ENCODE data around the gene YAP1. TPM values are rescaled to one million over a fixed set of nuclear protein-coding genes. Genes with fewer than 3 reads are reported as not detected.

Gene YAP1
- total RNA-seq (100 to 1,000 TPM; 110 to 144 TPM), polyA plus RNA-seq (ENCODE audit: insufficient read depth, low read depth, low replicate concordance) (44.2 TPM)
- long read RNA-seq, donor 1, full-length matches to known transcripts: 17 of 23 reads
- long read RNA-seq, donor 1, partial matches to known transcripts: 6 of 23 reads
- long read RNA-seq, donor 1, other reads (novel, unspliced or antisense): 0 of 23 reads
- long read RNA-seq, donor 2, full-length matches to known transcripts: 8 of 15 reads
- long read RNA-seq, donor 2, partial matches to known transcripts: 7 of 15 reads
- long read RNA-seq, donor 2, other reads (novel, unspliced or antisense): 0 of 15 reads

DNA sequence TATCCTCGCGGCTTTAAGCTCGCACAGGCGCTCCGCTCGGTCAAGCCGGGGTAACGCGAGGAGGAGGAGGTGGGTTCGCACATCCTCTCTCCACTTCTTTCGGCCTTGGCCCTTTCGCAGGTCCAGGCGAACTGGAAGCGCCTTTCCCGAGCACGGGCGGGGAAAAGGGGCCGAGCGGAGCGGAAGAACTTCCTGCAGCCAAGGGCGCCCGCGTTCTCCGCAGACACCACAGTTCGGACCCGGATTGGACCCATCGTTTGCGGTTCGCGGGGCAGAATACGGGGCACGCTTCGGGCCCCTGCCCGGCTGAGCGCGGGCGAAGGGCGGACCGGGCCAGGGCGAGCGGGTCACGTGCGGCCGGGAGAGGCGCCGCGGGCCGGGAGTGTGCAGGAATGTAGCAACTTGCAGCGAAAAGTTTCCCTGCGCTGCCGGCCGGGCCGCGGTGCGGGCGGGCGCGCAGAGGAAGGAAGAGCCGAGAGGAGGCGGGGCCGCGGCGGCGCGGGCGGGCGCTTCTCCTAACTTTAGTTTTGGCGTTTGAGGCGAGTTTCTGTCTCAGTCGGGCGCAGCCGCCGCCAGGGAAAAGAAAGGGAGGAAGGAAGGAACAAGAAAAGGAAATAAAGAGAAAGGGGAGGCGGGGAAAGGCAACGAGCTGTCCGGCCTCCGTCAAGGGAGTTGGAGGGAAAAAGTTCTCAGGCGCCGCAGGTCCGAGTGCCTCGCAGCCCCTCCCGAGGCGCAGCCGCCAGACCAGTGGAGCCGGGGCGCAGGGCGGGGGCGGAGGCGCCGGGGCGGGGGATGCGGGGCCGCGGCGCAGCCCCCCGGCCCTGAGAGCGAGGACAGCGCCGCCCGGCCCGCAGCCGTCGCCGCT, at the start of gene YAP1:
Gene YAP1, plus strand, starts transcription at position 552 of the 865 bp plus-strand sequence. CDS start 402 bp downstream, outside the sequence.
- WGBS, 2 donors: 0 to 1% methylated on average over 37 to 104 of the region's 104 CpGs
- Histone ChIP-seq H3K27ac (peak within 1 kb of the TSS; percentile 96 to 98), H3K27me3 (no peaks in the 10 kb centered on the region), H3K9me3 (no peaks in the 10 kb centered on the region), H3K4me3 (peak within 1 kb of the TSS; percentile 78 to 94), H3K36me3 (ENCODE audit: low read depth, missing control alignments) (no peaks in the 10 kb centered on the region), H3K4me1 (peaks cover 11% of the 10 kb centered on the region)
- TF ChIP-seq, protein P1, sequence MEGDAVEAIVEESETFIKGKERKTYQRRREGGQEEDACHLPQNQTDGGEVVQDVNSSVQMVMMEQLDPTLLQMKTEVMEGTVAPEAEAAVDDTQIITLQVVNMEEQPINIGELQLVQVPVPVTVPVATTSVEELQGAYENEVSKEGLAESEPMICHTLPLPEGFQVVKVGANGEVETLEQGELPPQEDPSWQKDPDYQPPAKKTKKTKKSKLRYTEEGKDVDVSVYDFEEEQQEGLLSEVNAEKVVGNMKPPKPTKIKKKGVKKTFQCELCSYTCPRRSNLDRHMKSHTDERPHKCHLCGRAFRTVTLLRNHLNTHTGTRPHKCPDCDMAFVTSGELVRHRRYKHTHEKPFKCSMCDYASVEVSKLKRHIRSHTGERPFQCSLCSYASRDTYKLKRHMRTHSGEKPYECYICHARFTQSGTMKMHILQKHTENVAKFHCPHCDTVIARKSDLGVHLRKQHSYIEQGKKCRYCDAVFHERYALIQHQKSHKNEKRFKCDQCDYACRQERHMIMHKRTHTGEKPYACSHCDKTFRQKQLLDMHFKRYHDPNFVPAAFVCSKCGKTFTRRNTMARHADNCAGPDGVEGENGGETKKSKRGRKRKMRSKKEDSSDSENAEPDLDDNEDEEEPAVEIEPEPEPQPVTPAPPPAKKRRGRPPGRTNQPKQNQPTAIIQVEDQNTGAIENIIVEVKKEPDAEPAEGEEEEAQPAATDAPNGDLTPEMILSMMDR (IDR thresholded peaks at IDR 0.05): no peak
- no peak for TF ChIP-seq POLR2A (IDR thresholded peaks at IDR 0.05)
- intact Hi-C loops (cut with DNase I; ENCODE audit: low total_unique reads): no loop called here
- DNase-seq: peak; percentile 91

DNA sequence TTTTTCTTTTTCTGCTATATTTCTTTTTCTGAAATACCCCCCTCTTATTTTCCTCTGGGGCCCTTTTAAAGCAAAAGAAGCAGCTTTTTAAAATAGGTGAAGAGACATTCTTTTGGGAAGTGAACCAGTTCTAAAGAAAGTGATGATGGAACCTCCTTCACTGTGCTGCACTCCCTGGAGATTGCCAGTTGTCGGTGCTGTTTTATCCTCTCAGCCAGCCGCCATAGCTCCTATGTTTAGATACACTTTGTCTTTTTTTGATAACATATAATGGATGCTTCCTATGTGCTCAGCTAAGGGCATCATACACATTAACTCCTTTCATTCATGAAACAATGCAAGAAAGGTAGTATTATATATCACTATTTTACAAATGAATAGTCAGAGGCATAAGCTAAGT, 49.0 kb upstream of the YAP1 start:
- intact Hi-C loops (cut with DNase I; ENCODE audit: low total_unique reads): no loop called here
- Histone ChIP-seq H3K9me3 (no peaks in the 10 kb centered on the region), H3K36me3 (ENCODE audit: low read depth, missing control alignments) (no peaks in the 10 kb centered on the region), H3K27ac (no peak overlapping the region), H3K4me1 (no peaks in the 10 kb centered on the region), H3K27me3 (no peaks in the 10 kb centered on the region), H3K4me3 (no peak overlapping the region)
- TF ChIP-seq, protein P1 (IDR thresholded peaks at IDR 0.05): no peak
- no peak for TF ChIP-seq POLR2A (IDR thresholded peaks at IDR 0.05)
- peak; percentile 30 for DNase-seq
- WGBS, 2 donors: 63 to 68% methylated on average over 2 of the region's 2 CpGs

DNA sequence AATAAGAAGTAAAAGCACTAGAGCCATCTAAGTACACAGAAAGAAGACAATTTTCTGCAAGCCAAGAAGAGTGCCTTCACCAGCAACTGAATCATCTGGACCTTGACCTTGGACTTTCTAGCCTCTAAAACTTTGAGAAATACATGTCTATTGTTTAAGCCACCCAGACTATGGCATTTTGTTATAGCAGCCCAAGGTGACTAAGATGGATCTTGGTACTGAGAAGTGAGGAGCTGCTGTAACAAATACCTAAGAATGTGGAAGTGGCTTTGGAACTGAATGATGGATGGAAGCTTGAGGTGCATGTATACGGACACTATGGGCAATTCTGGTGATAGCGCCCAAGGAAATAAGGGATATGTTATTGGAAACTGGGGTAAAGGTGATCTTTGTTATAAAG, 48.1 kb upstream of the YAP1 start:
- TF ChIP-seq POLR2A (IDR thresholded peaks at IDR 0.05): no peak
- H3K4me1 ChIP-seq: no peaks in the 10 kb centered on the region

DNA sequence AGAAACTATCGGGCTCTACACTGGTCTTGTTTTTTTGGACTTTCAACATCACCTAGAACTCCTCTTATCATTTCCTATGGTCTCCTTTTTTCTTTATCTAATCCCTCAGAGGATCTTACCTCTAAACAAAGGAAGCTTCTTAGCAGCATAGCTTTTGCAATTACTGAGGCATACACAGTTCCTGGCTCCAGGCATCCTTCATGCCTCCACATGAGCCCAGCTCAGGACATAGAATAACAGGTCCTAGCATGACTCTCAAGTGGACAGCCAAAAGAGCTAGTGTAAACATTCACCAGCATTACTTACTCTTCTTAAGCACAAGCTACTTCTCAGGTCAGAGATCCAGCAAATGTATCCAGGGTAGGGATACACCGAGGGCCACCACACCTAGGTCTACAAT, 45.9 kb upstream of the YAP1 start:
- 89 to 94% methylated on average over 2 of the region's 2 CpGs for WGBS, 2 donors
- no peaks in the 10 kb centered on the region for H3K9me3 ChIP-seq
- DNase-seq: no peak
- no peak overlapping the region for H3K4me3 ChIP-seq
- no peaks in the 10 kb centered on the region for H3K27me3 ChIP-seq
- H3K27ac ChIP-seq: no peak overlapping the region
- H3K4me1 ChIP-seq: no peaks in the 10 kb centered on the region
- TF ChIP-seq POLR2A (IDR thresholded peaks at IDR 0.05): no peak
- TF ChIP-seq, protein P1 (IDR thresholded peaks at IDR 0.05): no peak
- no peaks in the 10 kb centered on the region for H3K36me3 ChIP-seq (ENCODE audit: low read depth, missing control alignments)
- intact Hi-C loops (cut with DNase I; ENCODE audit: low total_unique reads): no loop called here

More for the DNA sequence above, 48.1 kb upstream of the YAP1 start:
- no peaks in the 10 kb centered on the region for H3K9me3 ChIP-seq
- intact Hi-C loops (cut with DNase I; ENCODE audit: low total_unique reads): no loop called here
- H3K4me3 ChIP-seq: no peak overlapping the region
- no peak overlapping the region for H3K27ac ChIP-seq
- H3K36me3 ChIP-seq (ENCODE audit: low read depth, missing control alignments): no peaks in the 10 kb centered on the region
- 94 to 98% methylated on average over 2 of the region's 2 CpGs for WGBS, 2 donors
- no peaks in the 10 kb centered on the region for H3K27me3 ChIP-seq
- DNase-seq: no peak

DNA sequence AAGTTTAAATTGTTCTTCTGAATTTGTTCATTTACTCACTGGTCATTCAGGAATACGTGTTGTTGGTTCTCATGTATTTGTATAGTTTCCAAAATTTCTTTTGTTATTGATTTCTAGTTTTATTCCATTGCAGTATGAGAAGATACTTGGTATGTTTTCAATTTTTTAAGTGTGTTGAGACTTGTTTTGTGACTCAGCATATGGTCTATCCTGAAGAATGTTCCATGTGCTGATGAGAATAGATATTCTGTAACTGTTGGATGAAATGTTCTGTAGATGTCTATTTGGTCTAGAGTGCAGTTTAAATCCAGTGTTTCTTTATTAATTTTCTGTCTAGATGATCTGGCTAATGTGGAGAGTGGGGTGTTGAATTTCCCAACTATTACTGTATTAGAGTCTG, 39.5 kb upstream of the YAP1 start:
- intact Hi-C loops (cut with DNase I; ENCODE audit: low total_unique reads): no loop called here
- Histone ChIP-seq H3K36me3 (ENCODE audit: low read depth, missing control alignments) (no peaks in the 10 kb centered on the region), H3K4me3 (no peak overlapping the region), H3K9me3 (no peaks in the 10 kb centered on the region), H3K4me1 (no peaks in the 10 kb centered on the region), H3K27ac (no peak overlapping the region), H3K27me3 (no peaks in the 10 kb centered on the region)
- no peak for DNase-seq
- 0 to 47% methylated on average over 1 of the region's 1 CpG for WGBS, 2 donors
- TF ChIP-seq, protein P1 (IDR thresholded peaks at IDR 0.05): no peak
- TF ChIP-seq POLR2A (IDR thresholded peaks at IDR 0.05): no peak
